Fibroblast of mammary gland (primary cell): Measurements from ENCODE around the gene TAF9.
A peak's percentile ranks its signal among the peaks of the same experiment; 100 is the strongest.

Source experiments
- DNase-seq: peaks from one replicate; pipeline ENCODE4 v3.0.0-alpha.2; 2010; ENCODE audit warnings: low read depth
- H3K4me3 ChIP-seq: 2 replicates; pipeline ENCODE4 v1.5.1; 2011; ENCODE audit warnings: low read depth, mild to moderate bottlenecking, low read length, moderate library complexity; ENCODE audit not compliant: control insufficient read depth
- CTCF ChIP-seq: conservative IDR thresholded peaks from 2 replicates; pipeline ENCODE4 v1.5.1; 2011; ENCODE audit warnings: low read depth, low read length, inconsistent platforms; ENCODE audit not compliant: control insufficient read depth, insufficient read depth

The TAF9 gene

GRCh38 chr5:69369340-69370121 is at the start of gene TAF9, which contains the start of the genes AK6 and RAD17:
TSS of gene TAF9 (minus strand) at chr5:69369520. CDS start at chr5:69365737, 3,783 bp downstream.
TSS of gene AK6 (minus strand) at chr5:69369520. CDS start at chr5:69369490, 30 bp downstream.
TSS of gene RAD17 (plus strand) at chr5:69369818. CDS start at chr5:69372209, 2,391 bp downstream.
- peak within 1 kb of the TSS; percentile 84 for H3K4me3 ChIP-seq
- TF ChIP-seq CTCF, result no peak
- DNase-seq, result peak; percentile 88

- TF ChIP-seq CTCF, result no peak
- DNase-seq, result no peak
- no peak overlapping the region for H3K4me3 ChIP-seq
These were observed 49.2 kb upstream of the TAF9 start for GRCh38 chr5:69418554-69418953.

- no peak overlapping the region for H3K4me3 ChIP-seq
- no peak for TF ChIP-seq CTCF
- DNase-seq, result no peak
These were observed 47.4 kb upstream of the TAF9 start for GRCh38 chr5:69416699-69417098.

GRCh38 chr5:69416180-69416579 is 46.9 kb upstream of the TAF9 start:
- H3K4me3 ChIP-seq, result no peak overlapping the region
- no peak for DNase-seq
- no peak for TF ChIP-seq CTCF

- H3K4me3 ChIP-seq, result no peak overlapping the region
- DNase-seq, result no peak
- no peak for TF ChIP-seq CTCF
These were observed 46.3 kb upstream of the TAF9 start for GRCh38 chr5:69415584-69415958.

- TF ChIP-seq CTCF, result no peak
- H3K4me3 ChIP-seq, result no peak within 1 kb of the TSS
- no peak for DNase-seq
These were observed 45.7 kb upstream of the TAF9 start, which contains the start of gene MARVELD2 for GRCh38 chr5:69414885-69415583. TSS of gene MARVELD2 (plus strand) at chr5:69415116. CDS start at chr5:69419386, 4,270 bp downstream.
